ENCODE measurements around the gene GABRP. TPM values are rescaled to one million over a fixed set of nuclear protein-coding genes. Genes with fewer than 3 reads are reported as not detected.

The GABRP gene, protein sequence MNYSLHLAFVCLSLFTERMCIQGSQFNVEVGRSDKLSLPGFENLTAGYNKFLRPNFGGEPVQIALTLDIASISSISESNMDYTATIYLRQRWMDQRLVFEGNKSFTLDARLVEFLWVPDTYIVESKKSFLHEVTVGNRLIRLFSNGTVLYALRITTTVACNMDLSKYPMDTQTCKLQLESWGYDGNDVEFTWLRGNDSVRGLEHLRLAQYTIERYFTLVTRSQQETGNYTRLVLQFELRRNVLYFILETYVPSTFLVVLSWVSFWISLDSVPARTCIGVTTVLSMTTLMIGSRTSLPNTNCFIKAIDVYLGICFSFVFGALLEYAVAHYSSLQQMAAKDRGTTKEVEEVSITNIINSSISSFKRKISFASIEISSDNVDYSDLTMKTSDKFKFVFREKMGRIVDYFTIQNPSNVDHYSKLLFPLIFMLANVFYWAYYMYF
- polyA plus RNA-seq (2012; ENCODE audit: missing spikeins) = not detected

DNA sequence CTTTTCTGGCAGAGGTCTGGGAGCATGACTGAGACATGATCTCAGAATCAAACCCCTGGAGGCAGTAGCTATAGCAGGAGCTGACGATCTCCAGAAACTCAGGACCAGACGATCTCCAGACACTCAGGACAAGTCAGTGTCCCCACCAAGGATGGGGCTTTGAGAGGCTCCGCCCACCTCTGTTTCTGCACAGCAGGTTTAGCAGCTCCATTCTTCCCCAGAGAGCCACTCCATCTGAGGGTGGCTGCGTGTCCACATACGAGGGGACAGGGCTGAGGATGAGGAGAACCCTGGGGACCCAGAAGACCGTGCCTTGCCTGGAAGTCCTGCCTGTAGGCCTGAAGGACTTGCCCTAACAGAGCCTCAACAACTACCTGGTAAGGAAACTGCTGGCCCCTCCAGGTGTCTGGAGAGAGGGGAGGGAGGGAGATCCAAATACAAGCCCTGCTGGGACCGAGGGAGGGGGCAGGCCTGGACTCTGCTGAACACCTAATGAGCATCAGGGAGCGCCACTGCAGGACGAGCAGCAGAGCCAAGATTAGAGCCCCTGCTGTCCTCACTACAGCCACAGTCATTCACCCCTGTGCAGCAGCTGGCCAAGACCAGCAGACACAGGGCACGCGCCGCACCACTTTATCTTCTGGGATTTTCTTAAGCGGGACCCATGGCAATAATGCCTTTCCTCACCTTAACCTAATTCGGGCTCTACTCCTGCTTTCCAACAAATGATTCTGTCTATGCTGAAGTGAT is at the start of gene GABRP:
TSS of gene GABRP (plus strand) at position 228 of the 750 bp plus-strand sequence. CDS start 4,891 bp downstream, outside the sequence.
- no peak for TF ChIP-seq POLR2AphosphoS5 (IDR thresholded peaks at IDR 0.05; ENCODE audit: low read depth, low read length)
- FAIRE-seq (no peak), DNase-seq (ENCODE audit: insufficient read length) (no peak)

DNA sequence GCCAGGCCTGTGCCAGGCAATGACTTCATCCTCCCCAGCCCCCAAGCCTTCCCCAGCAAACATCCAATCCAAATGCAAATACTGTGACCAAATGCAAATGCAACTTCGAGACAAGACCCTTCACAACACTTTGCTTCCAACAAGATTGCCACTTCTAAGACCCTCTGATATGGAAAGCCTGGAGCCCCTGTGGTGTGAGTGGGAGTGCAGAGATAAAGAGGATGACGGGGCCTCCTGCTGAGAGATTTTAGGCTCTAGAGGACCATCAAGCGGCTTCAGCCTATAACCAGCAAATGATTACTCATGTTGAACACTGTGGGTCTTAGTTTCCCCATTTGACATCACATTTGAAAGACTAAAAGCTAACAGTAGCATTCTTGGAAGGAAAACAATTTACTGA is 46.6 kb upstream of the GABRP start:
- DNase-seq (ENCODE audit: insufficient read length) (no peak), FAIRE-seq (no peak)
- TF ChIP-seq POLR2A (IDR thresholded peaks at IDR 0.05; ENCODE audit: low read depth, low read length) (no peak), TAF1 (IDR thresholded peaks at IDR 0.05; ENCODE audit: borderline replicate concordance, low read depth, low read length) (no peak), POLR2AphosphoS5 (IDR thresholded peaks at IDR 0.05; ENCODE audit: low read depth, low read length) (no peak)

DNA sequence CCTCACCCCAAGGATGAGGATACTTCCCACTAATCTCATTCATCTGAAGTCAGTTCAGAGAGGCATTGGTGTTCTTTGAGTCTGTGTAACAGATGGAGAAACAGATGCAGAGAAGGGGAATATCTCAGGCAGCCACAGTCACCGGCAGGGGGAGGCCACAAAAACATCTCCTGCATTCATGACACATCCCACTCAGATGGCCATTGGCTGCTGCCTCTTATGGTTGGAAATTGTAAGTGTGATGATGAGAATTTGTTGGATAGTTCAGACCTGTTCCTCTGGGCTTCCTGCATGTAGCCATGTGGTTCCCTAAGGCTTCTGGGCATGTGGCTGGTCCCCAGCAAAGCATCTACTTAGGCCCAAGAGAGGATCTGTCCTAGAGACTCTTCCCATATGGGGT is 45.9 kb upstream of the GABRP start:
- FAIRE-seq (no peak), DNase-seq (ENCODE audit: insufficient read length) (no peak)
- no peak for TF ChIP-seq POLR2A (IDR thresholded peaks at IDR 0.05; ENCODE audit: low read depth, low read length)
- TF ChIP-seq TAF1 (IDR thresholded peaks at IDR 0.05; ENCODE audit: borderline replicate concordance, low read depth, low read length) = no peak
- TF ChIP-seq POLR2AphosphoS5 (IDR thresholded peaks at IDR 0.05; ENCODE audit: low read depth, low read length) = no peak

DNA sequence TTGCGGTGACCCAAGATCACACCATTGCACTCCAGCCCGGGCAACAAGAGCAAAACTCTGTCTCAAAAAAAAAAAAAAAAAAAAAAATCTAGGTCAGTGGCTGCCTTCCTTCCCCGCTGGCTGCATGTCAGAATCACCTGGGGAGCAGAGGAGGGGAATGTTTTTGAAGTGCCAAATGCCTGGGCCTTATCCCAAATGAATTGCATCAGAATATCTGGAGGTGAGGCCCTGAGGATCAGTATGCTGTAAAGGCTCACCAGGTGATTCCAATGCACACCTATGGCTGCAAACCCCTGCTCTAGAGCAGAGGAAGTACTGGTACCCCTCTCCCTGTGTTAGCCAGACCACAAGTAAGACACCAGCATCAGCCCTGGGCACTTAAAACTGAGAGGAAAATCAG is 44.7 kb upstream of the GABRP start:
- DNase-seq (ENCODE audit: insufficient read length) (no peak), FAIRE-seq (no peak)
- TF ChIP-seq POLR2A (IDR thresholded peaks at IDR 0.05; ENCODE audit: low read depth, low read length) (no peak), POLR2AphosphoS5 (IDR thresholded peaks at IDR 0.05; ENCODE audit: low read depth, low read length) (no peak), TAF1 (IDR thresholded peaks at IDR 0.05; ENCODE audit: borderline replicate concordance, low read depth, low read length) (no peak)

DNA sequence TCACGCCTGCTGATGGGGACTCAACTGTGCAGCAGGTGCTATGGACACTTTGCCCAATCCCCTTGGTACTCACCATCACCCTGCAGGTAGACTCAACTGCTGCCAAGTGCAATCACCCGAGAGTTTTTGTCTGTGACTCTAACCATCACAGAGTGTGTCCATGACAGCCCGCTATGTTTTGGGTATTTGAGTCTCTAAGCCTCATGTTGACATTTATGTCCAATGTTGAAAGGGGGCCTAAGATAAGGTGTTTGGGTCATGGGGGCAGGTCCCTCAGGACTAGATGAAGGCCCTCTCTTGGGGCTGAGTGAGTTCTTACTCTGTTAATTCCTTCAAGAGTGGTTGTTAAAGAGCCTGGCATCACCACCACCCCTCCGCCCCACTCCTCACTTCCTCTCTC is 44.1 kb upstream of the GABRP start:
- no peak for FAIRE-seq
- no peak for DNase-seq (ENCODE audit: insufficient read length)
- TF ChIP-seq POLR2A (IDR thresholded peaks at IDR 0.05; ENCODE audit: low read depth, low read length) (no peak), POLR2AphosphoS5 (IDR thresholded peaks at IDR 0.05; ENCODE audit: low read depth, low read length) (no peak), TAF1 (IDR thresholded peaks at IDR 0.05; ENCODE audit: borderline replicate concordance, low read depth, low read length) (no peak)

DNA sequence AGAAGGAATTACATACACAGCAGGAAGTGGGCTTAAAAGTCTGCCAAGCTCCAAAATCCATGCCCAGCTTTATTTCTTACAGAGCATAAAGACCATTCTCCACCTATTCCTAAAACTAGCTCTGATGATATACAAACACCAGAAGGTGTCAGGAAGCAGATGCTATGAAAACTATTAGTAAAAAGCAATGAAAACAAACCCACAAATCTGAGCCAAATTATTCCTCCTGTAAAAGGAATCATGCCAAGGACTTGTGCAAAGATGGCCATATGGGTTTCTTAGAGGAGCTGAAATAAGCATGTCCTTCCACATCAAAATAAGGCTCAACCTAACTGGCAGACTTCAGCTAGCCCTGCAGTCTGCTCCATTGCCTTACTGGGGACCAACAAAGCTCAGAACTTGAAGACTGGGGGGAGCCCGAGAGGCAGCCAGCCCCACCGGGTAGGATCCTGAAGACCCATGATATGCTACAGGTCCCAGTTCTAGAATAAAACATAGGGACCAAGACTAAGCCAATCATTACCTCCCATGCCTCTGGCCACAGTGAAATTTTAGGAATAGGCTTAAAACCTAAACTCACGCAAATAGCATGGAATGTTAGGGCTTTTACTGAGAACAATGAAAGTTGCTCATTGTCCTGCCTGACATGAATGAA is 42.8 kb upstream of the GABRP start:
- FAIRE-seq (no peak), DNase-seq (ENCODE audit: insufficient read length) (no peak)
- TF ChIP-seq POLR2AphosphoS5 (IDR thresholded peaks at IDR 0.05; ENCODE audit: low read depth, low read length) = no peak
- TF ChIP-seq POLR2A (IDR thresholded peaks at IDR 0.05; ENCODE audit: low read depth, low read length) = no peak
- no peak for TF ChIP-seq TAF1 (IDR thresholded peaks at IDR 0.05; ENCODE audit: borderline replicate concordance, low read depth, low read length)

DNA sequence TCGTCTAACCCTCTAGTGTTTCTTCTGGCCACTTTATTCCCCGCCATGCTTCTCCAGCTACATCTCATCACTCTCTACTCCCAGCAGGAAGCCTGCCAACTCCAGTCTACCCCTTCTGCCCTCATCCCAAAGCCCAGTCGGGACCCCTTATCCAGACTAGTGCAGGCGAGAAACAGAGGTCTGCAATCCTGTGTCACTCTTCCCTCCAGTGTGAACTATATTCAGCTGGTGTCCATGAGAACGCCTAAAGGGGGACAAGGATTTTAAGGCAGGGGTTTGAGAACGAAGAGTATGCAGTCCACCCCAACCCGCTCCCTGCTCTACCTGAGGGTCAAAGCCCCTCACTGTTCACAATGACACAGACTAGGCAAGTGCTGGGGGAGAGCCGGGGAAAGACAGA is 41.7 kb upstream of the GABRP start:
- no peak for FAIRE-seq
- TF ChIP-seq POLR2AphosphoS5 (IDR thresholded peaks at IDR 0.05; ENCODE audit: low read depth, low read length) (no peak), POLR2A (IDR thresholded peaks at IDR 0.05; ENCODE audit: low read depth, low read length) (no peak), TAF1 (IDR thresholded peaks at IDR 0.05; ENCODE audit: borderline replicate concordance, low read depth, low read length) (no peak)

DNA sequence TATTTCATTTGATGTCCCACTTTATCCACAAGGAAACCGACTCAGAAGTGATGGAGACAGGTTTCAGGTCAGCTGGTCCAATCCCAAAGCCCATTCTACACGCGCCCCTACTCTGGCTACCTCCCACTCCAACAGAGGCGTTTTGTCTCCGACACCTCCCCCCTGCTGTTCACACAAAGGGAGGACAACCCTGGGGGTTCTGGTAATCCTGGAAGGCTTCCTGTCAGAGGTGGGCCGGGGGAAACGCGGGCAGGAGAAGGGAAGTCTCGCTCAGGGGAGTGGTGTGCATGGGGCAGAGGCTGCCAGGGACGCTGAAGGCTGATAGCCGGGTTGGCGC is 39.7 kb upstream of the GABRP start:
- TF ChIP-seq POLR2A (IDR thresholded peaks at IDR 0.05; ENCODE audit: low read depth, low read length) = no peak
- DNase-seq (ENCODE audit: insufficient read length) (no peak), FAIRE-seq (no peak)

More for the DNA sequence above, 41.7 kb upstream of the GABRP start:
- no peak for DNase-seq (ENCODE audit: insufficient read length)

DNA sequence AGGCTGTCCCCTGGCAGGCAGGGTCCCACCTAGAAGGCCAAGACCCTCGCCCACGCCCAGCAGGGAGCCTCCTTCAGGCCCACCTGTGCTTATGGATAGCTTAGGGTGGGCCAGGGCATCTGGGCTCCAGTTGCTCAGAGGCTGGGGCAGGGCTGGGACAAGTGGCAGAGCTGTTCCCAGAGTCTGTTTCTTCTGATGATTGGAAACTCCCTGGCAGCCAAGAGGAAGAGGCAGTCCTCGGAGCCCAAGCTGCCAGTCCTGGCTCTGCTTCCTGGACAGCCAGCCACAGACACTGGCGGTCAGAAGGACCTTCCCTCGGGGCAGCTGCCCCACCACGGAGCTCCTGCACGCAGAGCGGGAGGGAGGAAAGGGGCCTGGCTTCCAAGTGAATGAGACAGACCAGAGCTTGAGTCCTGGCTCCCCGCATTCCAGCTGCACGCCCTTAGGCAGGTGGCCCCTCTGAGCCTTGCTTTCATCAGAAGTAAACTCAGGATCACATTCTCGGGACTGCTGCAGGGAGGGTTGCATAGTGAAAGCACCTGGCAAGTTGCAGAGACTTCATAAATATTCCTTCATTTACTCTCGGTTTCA is 37.9 kb upstream of the GABRP start:
- FAIRE-seq = no peak
- TF ChIP-seq POLR2A (IDR thresholded peaks at IDR 0.05; ENCODE audit: low read depth, low read length) (no peak), TAF1 (IDR thresholded peaks at IDR 0.05; ENCODE audit: borderline replicate concordance, low read depth, low read length) (no peak), POLR2AphosphoS5 (IDR thresholded peaks at IDR 0.05; ENCODE audit: low read depth, low read length) (no peak)
- DNase-seq (ENCODE audit: insufficient read length) = no peak

DNA sequence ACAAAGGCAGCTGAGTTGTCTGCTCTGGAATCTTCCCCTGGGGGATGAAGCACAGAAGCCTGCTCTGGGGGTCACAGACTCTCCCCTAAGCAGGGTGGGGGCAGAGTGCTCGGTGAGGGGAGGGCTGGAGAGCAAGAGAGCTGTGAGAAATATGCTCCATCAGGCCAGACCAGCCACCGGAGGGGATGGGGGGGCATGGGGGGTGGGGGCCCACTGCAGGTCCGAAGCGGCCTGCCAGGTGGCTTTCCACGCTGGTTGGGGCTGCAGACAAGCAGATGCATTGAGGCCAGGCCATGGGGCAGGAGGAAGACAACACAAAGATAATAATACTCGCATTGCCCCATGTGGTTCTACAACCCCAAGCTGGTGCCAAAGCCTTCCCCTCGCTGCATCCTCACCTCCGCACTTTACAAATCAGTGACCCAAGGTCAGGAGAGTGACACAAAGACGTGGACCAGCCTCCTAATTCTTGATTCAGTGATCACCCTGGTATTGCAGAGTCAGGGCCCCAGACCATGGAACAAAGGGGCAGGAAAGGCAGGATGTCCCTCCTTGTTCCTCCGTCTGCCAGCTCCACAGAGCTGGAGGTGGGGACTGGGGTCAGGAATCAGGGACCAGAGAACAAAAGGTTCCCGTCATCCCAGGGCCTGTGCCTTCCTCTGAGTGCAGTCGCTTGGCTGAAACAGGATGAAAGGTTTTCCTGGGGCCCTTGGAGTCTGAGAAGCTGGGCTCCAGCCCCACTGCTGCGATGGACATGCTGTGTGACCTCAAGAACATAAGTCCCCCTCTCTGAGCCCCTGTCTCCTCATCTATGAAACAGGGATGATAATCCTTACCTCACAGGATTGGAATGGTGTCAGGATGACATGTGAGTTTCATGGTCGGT is 37.2 kb upstream of the GABRP start:
- no peak for FAIRE-seq
- TF ChIP-seq POLR2AphosphoS5 (IDR thresholded peaks at IDR 0.05; ENCODE audit: low read depth, low read length) (no peak), TAF1 (IDR thresholded peaks at IDR 0.05; ENCODE audit: borderline replicate concordance, low read depth, low read length) (no peak), POLR2A (IDR thresholded peaks at IDR 0.05; ENCODE audit: low read depth, low read length) (no peak)
- no peak for DNase-seq (ENCODE audit: insufficient read length)

DNA sequence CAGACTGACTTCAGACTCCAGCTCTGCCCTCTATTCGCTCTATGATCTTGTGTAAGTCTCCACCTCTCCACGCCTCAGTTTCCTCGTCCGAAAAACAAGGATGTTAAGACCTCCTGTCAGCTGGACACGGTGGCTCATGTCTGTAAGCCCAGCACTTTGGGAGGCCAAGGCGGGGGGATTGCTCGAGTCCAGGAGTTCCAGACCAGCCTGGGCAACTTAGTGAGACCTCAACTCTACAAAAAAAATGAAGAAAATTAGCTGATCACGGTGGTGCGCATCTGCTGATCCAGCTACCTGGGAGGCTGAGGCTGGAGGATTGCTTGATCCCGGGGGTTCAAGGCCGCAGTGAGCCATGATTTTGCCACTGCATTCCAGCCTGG is 36.6 kb upstream of the GABRP start:
- DNase-seq (ENCODE audit: insufficient read length) = no peak
- no peak for FAIRE-seq
- TF ChIP-seq TAF1 (IDR thresholded peaks at IDR 0.05; ENCODE audit: borderline replicate concordance, low read depth, low read length) = no peak
